Left forelimb (tissue), 1 donor: ENCODE results near the gene TMEM151A.
"Not testable (repeated sequence)": the region's sequence is repeated elsewhere in the genome, so short reads cannot be mapped to it uniquely, and the experiment has no call there.

ENCODE experiments used
- DNase-seq: peaks from one replicate; pipeline ENCODE4 v3.0.0-alpha.2; 2018; ENCODE audit warnings: low spot score

Gene TMEM151A

DNA sequence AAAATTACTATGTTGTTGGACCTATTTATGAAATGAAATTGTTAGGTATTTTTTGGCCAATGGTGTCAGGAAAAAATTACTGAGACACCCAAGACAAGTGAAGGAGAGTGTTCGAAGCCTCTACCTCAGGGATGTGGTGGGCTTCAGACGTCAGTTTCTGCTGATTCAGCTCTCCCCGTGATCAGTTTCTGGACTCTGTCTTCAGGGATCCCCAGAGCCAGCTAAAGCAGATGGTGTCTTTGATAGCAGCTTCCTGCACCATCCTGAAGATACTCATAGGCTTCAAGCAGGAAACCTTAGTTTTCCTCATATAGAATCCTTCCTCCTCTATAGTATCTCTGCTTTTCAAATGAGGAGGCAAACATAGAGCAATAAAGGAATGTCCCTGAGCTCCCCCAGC is 17.8 kb downstream of the TMEM151A start:
- DNase-seq: no peak

DNA sequence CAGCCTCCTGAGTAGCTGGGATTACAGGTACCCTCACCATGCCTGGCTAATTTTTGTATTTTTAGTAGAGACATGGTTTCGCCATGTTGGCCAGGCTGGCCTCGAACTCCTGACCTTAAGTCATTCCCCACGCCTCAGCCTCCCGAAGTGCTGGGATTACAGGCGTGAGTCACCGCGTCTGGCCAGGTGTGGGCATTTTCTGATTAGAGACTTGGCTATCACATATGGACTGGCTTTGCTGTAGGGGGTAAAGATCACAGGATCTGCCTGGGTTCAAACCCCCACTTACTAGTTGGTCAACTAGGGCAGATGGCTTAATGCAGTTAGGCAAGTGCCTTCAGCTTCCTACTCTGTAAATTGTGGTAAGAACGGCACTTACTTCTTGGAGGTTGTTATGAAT is 18.6 kb downstream of the TMEM151A start:
- DNase-seq: no peak

DNA sequence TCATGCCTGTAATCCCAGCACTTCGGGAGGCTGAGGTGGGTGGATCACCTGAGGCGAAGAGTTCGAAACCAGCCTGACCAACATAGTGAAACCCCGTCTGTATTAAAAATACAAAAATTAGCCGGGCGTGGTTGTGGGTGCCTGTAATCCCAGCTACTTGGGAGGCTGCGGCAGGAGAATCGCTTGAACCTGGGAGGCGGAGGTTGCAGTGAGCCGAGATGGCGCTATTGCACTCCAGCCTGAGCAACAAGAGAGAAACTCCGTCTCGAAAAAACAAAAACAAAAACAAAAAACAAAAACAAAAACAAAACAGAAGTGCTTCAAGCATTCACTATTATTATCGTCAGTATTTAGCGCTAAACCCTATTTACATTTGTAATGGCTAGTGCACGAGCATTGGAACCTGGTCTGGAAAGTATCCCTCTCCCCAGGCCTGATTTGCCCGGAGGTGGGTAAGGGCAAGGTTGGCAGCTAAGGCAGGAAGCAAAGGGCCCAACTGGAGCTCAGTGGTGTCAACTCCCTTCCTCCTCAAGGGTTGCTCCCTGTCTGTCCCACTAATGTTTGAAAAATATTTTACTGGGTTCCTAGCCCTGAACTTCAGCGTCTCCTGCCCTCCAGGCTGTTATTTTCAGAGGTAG is 19.2 kb downstream of the TMEM151A start:
- DNase-seq: not testable (repeated sequence)

DNA sequence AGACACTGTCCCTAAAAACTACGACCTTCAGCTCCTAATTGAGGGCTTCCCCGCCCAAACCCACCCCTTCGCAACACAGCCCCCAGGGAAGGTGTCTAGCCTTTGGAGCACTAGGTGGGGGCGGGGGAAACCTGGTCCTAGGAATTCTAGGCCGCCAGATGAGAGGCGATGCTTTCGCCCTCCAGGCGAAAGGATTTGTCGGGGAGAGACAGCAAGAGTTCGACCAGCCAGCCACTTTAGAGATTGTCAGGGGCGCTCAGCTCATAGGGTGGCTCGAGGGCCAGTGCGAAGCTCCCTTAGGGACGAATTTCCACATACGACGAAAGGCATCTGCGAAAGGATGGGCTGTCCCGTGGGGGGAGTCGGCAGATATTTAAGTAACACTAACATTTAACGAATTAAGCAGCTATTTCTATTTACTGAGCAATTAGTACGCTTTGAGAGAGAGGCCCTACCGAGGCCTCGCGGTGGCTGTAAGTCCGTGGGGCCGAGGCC is 19.8 kb downstream of the TMEM151A start:
- no peak for DNase-seq

DNA sequence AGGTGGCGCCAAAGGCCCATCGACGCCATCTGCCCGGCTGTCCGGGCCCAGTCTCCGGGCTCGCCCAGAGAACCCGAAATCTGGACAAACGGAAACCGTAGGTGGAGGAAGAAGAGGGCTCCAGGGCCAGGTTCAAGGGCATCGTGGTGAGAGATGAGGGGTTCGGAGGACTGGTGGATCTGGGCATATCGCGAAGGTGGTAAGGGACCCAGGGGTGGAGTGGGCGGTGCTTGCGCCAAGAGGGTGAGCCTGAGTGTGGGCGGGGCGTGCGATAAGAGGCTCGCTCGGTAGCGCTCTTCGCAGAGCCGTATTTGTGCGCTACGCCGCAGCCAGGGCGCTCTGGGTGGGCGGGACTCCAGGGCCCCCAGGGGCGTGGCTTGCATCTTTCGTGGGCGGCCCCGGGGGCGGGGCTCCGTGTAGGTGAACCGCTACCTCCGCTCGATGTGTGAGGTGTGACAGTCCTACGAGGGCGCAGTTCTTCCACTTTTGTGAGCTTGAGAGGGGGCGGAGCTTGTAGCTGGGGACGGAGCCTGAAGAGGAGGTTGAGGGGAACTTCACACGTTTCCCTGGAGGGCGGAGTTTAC is 20.4 kb downstream of the TMEM151A start:
- DNase-seq: peak; percentile 94

DNA sequence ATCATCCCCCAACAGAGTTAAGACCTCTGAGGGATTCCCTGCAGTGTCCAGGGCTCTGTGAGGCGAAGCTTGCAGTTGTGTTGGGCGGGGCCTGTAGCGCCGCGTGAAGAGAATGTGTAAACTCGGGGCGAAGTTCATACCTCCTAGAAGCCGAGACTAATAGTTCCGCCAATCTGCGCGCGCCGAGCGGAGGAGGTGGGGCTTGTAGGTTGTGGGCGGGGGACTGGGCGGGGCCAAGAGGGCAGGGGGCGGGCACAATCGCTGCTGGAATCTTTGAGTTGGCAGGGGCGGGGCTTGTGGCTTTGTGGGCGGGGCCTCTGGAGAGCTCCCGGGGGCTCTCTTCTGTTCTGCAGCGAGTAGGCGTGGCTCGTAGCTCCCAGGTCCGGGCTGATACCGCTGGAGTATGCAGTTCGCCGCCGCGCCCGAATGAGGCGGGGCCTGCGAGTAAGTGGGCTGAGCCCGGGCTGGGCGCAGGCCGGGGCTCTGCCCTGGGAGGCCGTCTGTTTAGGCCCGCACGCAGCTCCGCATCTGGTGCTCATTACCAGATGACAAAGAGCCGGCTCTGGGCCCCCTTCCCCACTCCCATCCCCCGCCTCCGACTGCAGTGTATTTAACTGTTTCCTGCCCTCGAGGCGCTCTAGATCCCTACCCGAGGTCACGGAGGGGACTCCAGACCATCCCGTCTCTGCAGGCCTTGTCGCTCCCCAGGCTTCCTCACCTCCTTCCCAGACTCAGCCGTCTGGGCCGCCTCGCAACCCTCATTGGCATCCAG is 21.0 kb downstream of the TMEM151A start:
- peak; percentile 99 for DNase-seq

DNA sequence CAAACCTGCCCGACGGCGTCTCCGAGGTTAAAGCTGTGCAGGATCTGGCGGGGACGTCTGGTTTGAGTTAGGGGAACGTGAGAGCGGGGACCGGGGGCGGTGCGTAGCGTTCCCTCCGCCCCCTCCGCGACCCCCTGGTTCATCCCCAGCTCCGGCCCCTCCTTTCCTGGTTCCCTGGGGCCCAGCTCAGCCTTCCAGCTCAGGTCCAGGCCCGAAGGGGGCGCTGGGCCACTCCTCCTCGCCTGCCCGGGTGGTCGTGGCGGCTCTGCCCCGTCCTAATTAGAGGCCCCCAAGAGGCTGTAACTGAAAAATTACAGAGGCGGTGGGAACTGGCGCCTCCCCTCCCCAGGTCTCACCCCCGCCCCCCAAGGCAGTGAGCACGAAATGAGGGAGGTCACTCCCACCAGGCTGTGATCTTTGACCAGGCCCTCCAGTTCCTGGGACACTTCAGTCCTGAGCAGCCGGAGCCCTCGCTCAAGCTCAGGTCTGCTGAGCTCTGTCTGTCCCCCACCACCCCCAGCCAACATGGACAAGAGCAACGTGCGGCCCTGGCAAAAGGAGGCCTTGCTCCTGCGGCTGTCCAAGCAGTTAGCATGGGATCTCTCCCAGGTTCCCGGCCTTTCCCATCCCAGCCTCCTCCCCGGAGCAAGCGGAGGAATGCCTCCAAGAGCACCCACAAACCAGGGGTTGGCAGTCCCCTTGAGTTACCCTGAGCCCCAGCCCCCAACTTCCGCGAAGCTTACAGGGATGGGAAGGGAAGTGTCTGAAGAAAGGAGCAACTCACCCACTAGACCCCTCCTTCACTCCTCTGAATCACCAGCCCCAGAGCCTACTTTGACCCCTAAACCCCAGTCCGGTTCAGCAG is 21.9 kb downstream of the TMEM151A start:
- peak; percentile 91 for DNase-seq

DNA sequence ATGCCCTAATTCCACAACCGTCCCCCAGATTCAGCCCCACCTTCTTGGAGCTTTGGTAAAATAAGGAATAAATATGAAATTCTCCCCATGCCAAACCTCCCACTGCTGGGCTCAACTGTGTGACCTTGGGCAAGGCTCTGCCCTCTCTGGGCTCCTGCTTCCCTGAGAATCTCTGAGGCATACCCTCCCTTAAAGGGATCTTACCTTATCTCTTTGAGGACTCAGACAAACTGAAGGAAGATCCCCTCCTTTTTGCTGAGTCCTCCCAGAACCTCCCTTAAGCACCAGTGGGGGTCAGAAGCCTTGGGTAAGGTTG is 22.4 kb downstream of the TMEM151A start:
- DNase-seq: no peak

DNA sequence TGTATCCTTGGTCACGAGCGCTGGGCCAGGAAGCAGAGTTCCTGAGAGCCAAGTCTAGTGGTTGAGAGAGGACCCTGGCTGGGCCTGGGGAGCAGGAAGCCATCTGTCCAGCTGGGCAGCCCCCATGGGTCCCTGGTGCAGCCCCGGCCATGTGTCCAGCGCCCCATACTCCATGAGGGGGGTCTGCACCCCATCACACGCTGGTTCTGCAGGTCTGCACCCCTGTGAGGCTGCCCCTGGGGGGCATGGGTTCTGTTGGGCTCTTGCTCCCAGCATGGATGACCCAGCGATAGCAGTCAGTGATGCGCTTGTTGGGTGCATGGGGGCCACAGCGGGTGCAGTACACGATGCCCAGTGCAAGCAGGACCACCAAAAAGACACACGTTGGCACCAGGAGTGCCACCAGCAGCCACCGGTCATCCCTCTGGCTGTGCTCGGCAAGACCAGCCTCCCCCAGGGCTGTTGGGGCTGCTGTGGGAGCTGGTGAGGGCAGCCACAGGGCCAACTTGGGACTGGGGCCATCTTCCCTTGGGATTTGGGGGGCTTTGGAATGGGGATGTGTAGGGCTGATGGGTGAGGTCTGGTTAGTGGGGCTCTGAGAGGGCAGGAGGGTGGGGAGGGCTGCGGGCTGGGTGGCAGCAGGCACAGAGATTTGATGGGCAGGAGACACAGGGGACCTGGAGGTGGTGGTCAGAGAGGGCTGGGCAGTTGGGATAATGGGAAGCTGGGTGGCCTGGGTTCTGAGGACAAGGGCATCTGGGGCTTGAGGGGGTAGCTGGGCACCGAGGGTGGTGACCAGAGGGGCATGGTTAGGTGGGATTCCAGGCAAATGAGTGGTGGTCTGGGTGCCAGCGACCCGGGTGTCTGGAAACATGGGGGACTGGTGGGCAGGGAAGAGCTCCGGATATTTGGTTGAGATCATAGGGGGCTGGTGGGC is 23.1 kb downstream of the TMEM151A start:
- no peak for DNase-seq

DNA sequence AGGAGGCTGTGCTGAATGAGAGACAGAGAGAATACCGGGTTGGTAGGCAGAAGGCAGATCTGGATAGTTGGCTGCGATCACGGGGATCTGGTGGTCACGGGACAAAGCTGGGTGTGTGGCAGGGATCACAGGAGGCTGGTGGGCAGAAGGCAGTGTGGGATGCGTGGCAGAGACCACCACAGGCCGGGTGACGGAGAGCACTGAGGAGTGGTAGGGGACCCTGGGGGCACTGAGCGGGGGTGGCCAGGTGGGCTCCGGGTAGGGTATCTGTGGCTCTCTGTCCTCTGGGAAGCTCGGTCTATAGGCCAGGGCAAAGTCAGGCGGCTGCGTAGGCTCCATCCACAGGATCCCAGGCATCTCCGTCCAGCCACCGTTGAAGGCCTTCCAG is 23.8 kb downstream of the TMEM151A start:
- DNase-seq: no peak

DNA sequence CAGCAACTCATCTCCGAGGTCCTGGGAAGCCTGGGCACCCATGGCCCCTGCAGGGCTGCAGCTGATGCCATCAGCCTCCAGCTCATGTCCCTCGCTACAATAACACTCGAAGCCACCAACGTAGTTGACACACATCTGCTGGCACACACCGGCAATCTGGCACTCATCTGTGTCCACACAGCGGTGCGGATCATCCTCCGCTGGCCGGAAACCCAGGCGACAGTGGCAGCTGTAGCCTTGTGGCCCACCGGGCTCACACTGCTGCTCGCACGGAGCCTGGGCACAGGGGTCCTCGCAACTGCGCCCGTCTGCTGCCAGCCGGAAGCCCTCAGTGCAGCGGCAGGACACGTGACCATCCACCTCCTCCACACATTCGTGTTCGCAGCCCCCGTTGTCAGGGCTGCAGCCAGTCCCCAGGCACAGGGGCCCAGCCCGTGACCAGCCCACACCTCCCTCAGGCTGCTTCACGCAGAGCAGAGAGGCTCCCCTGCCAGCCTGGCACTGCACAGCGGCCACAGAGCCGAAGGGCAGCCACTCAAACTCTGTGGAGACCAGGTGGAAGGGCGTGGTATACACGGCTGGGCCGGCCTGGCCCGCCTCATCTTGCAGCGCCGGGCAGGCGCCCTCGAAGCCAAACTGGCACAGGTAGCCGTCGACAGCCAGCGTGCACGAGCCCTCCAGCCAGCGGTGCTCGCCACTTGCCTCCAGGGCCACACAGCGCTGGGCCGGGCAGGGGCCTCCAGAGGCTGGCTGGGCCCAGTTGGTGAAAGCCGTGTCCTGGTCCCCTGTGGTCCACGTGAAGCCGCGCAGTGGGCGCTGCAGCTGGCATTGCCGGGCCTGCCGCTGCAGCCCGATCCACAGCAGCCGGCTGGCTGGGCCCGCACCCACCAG is 24.5 kb downstream of the TMEM151A start:
- DNase-seq: no peak

DNA sequence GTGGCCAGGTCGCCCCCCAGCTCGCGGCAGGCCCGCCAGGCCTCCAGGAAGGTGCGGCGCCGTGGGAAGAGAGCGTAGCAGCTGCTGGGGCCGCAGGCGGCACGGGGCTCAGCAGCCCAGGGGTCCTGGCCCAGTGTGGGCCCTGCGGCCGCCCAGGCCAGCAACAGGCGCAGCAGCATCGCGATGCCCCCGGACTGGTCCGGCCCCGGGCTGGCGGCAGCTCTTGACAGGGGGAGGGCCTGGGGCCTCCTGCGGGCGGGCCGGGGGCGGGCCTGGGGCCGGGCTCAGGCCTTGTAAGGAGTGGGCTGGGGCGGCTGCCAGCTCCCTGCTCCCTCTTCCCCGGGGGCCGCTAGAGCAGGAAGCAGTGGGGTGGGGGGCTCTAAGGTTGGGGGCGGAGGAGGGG is 25.2 kb downstream of the TMEM151A start, which contains the start of gene CD248:
Gene CD248, minus strand, starts transcription at position 196 of the 403 bp plus-strand sequence. Its CDS starts 17 bp downstream, at position 179.
- peak; percentile 87 for DNase-seq

DNA sequence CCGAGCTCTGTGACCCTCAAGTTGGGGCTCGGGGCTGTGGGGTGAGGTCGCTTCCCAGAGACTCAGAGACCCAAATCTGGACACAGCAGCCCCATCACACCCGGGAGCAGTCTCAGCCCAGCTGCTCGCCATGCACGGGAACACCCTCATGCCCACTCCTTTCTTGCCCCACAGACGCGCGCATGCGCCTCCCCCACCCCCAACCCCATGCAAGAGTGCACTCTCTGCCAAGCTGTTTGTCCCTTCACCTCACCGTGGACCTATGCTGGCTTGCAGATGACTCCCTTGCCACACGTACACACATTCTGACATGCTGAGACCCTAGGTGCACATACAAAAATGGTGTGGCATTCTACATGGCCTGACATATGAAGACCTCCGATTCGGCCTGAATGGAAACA is 25.6 kb downstream of the TMEM151A start:
- DNase-seq: no peak

DNA sequence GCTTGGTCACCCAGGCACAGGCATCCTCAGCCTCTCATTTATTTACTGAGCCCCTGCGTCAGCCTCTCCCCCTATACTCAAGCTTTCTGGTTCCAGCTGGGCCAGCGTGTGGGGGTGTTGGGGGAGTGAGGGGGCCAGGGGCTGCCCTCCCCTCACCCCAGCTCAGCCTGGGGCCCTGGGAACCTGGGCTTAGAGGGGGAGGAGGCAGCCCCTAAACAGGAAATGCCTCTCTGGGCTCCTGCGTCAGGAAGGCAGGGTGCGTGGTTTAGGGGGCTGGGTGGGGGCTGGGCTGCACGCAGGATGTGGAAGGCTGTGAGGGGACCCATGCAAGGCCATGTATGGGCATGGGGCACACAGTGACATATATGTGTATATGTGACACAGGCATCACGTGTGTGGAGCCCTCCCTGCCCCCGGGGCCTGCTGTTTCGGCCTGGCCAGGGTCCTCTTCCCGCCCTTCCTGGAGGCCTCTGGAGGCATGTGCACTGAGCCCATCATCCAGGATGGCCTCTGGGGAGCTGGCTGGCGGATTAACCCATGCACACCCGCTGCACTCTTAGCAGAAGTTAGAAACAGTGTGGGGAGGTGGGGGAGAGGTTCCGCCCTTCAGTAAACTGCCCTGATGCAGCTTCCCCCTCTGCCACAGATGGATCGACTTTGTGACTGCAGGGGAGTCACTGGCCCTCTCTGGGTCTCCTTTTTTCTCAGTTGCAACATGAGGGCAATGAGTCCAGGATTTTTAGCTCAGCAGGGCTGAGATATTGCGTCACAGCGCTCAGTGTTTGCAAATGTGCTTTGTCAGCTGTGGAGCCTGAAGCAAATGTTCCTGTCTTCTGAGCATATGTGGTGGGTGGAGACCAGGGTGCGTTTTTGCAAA is 26.3 kb downstream of the TMEM151A start:
- no peak for DNase-seq

DNA sequence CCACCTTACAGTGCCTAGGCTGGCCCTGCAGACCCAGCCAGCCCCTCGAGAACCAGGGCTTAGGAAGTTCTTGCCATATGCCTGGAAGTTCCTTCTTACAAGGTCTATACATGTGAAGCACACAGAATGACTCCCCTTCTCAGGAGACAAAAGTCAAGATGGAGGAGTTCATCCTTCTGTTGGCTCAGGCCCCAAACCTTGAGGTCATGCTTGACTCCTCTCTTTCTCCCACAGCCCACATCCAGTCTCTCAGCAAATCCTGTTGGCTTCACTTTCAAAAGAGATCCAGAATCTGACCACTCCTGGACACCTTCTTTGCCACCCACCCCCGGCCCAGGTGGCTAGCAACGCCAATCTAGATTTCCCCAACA is 26.9 kb downstream of the TMEM151A start:
- DNase-seq: no peak

DNA sequence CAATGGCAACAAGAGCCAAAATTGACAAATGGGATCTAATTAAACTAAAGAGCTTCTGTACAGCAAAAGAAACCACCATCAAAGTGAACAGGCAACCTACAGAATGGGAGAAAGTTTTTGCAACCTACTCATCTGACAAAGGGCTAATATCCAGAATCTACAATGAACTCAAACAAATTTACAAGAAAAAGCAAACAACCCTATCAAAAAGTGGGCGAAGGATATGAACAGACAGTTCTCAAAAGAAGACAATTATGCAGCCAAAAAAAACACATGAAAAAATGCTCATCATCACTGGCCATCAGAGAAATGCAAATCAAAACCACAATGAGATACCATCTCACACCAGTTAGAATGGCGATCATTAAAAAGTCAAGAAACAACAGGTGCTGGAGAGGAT is 28.6 kb downstream of the TMEM151A start:
- DNase-seq: not testable (repeated sequence)

DNA sequence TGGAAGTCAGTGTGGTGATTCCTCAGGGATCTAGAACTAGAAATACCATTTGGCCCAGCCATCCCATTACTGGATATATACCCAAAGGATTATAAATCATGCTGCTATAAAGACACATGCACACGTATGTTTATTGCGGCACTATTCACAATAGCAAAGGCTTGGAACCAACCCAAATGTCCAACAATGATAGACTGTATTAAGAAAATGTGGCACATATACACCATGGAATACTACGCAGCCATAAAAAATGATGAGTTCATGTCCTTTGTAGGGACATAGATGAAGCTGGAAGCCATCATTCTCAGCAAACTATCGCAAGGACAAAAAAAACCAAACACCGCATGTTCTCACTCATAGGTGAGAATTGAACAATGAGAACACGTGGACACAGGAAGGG is 29.1 kb downstream of the TMEM151A start:
- DNase-seq: not testable (repeated sequence)

DNA sequence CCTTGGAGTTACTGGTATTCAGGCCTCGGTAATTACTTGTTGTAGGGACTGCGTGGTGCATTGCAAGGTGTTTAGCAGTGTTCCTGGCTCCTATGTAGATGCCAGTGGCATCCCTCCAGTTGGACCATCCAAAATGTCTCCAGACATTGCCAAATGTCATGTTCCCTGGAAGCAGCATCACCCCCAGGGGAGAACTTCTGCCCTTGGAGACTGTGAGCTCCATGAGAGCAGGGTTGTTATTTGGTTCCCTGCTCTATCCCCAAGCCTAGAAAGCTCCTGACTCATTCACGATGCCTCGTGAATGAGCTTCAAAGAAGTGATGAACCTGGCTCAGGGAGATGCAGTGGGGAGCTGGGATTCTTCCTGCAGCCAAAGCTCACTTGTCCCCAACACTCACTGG is 29.9 kb downstream of the TMEM151A start:
- no peak for DNase-seq
